HUES48 (cell line): Measurements from ENCODE around the gene ANKFY1.

ENCODE experiments used
- H3K27ac ChIP-seq: one replicate; pipeline ENCODE4 v1.7.0; 2013; ENCODE audit warnings: low read depth, low read length, inconsistent platforms
- H3K27me3 ChIP-seq: 2 replicates; pipeline ENCODE4 v1.6.1; 2013; ENCODE audit warnings: mild to moderate bottlenecking, low read length; ENCODE audit not compliant: control insufficient read depth, insufficient read depth
- H3K36me3 ChIP-seq: 2 replicates; pipeline ENCODE4 v1.6.1; 2013; ENCODE audit warnings: low read length; ENCODE audit not compliant: control insufficient read depth, insufficient read depth
- H3K4me1 ChIP-seq: 2 replicates; pipeline ENCODE4 v1.6.1; 2013; ENCODE audit warnings: mild to moderate bottlenecking, low read length; ENCODE audit not compliant: control insufficient read depth, insufficient read depth
- H3K4me3 ChIP-seq: 2 replicates; pipeline ENCODE4 v1.5.1; 2013; ENCODE audit warnings: mild to moderate bottlenecking, low read depth, low read length
- H3K9ac ChIP-seq: 2 replicates; pipeline ENCODE4 v1.6.1; 2013; ENCODE audit warnings: mild to moderate bottlenecking, low read depth, low read length, moderate library complexity
- H3K9me3 ChIP-seq: 2 replicates; pipeline ENCODE4 v1.6.1; 2013; ENCODE audit warnings: low read length; ENCODE audit not compliant: control insufficient read depth, insufficient read depth

Gene ANKFY1

GRCh38 chr17:4263282-4264215 lies at the start of gene ANKFY1:
TSS of gene ANKFY1 (minus strand) at chr17:4263979. CDS start at chr17:4263941, 38 bp downstream.
- peak within 1 kb of the TSS; percentile 85 for H3K27ac ChIP-seq

GRCh38 chr17:4310354-4311060 lies 46.7 kb upstream of the ANKFY1 start:
- no peaks in the 10 kb centered on the region for H3K9me3 ChIP-seq
- no peak overlapping the region for H3K27ac ChIP-seq
- no peak overlapping the region for H3K4me3 ChIP-seq
- no peak overlapping the region for H3K9ac ChIP-seq
- H3K27me3 ChIP-seq = no peaks in the 10 kb centered on the region
- H3K4me1 ChIP-seq = peaks cover 33% of the 10 kb centered on the region
- H3K36me3 ChIP-seq = peaks cover 12% of the 10 kb centered on the region

More at GRCh38 chr17:4263282-4264215, at the start of gene ANKFY1:
- H3K4me3 ChIP-seq = peak within 1 kb of the TSS; percentile 99
- H3K36me3 ChIP-seq = peaks cover 21% of the 10 kb centered on the region
- H3K9me3 ChIP-seq = peaks cover 8% of the 10 kb centered on the region
- H3K27me3 ChIP-seq = no peaks in the 10 kb centered on the region
- peak within 1 kb of the TSS; percentile 89 for H3K9ac ChIP-seq
- H3K4me1 ChIP-seq = peaks cover 14% of the 10 kb centered on the region

- Histone ChIP-seq H3K27me3 (no peaks in the 10 kb centered on the region), H3K4me3 (no peak overlapping the region), H3K9me3 (no peaks in the 10 kb centered on the region), H3K27ac (no peak overlapping the region), H3K4me1 (peaks cover 33% of the 10 kb centered on the region), H3K9ac (no peak overlapping the region), H3K36me3 (peaks cover 14% of the 10 kb centered on the region)
These were observed 46.1 kb upstream of the ANKFY1 start for GRCh38 chr17:4309897-4310296.

GRCh38 chr17:4307179-4307930 lies 43.6 kb upstream of the ANKFY1 start:
- peak overlapping the region; percentile 85 for H3K27ac ChIP-seq
- peaks cover 34% of the 10 kb centered on the region for H3K36me3 ChIP-seq
- H3K4me1 ChIP-seq = peaks cover 22% of the 10 kb centered on the region
- no peak overlapping the region for H3K9ac ChIP-seq
- H3K27me3 ChIP-seq = no peaks in the 10 kb centered on the region
- H3K4me3 ChIP-seq = peak overlapping the region; percentile 48
- no peaks in the 10 kb centered on the region for H3K9me3 ChIP-seq

- H3K4me1 ChIP-seq = peaks cover 22% of the 10 kb centered on the region
- H3K27ac ChIP-seq = no peak overlapping the region
- H3K27me3 ChIP-seq = no peaks in the 10 kb centered on the region
- peaks cover 53% of the 10 kb centered on the region for H3K36me3 ChIP-seq
- no peaks in the 10 kb centered on the region for H3K9me3 ChIP-seq
- H3K4me3 ChIP-seq = no peak overlapping the region
- H3K9ac ChIP-seq = no peak overlapping the region
These were observed 41.4 kb upstream of the ANKFY1 start for GRCh38 chr17:4305224-4305623.

GRCh38 chr17:4304417-4305027 lies 40.7 kb upstream of the ANKFY1 start:
- Histone ChIP-seq H3K27me3 (no peaks in the 10 kb centered on the region), H3K9ac (no peak overlapping the region), H3K4me3 (no peak overlapping the region), H3K4me1 (peaks cover 18% of the 10 kb centered on the region), H3K9me3 (no peaks in the 10 kb centered on the region), H3K36me3 (peaks cover 53% of the 10 kb centered on the region), H3K27ac (no peak overlapping the region)

- H3K4me1 ChIP-seq = no peaks in the 10 kb centered on the region
- H3K4me3 ChIP-seq = no peak overlapping the region
- no peaks in the 10 kb centered on the region for H3K27me3 ChIP-seq
- no peak overlapping the region for H3K9ac ChIP-seq
- no peak overlapping the region for H3K27ac ChIP-seq
- H3K9me3 ChIP-seq = no peaks in the 10 kb centered on the region
- H3K36me3 ChIP-seq = peaks cover 68% of the 10 kb centered on the region
These were observed 37.3 kb upstream of the ANKFY1 start for GRCh38 chr17:4301066-4301465.

GRCh38 chr17:4297351-4297750 lies 33.6 kb upstream of the ANKFY1 start:
- Histone ChIP-seq H3K9ac (no peak overlapping the region), H3K36me3 (peaks cover 75% of the 10 kb centered on the region), H3K27ac (no peak overlapping the region), H3K9me3 (no peaks in the 10 kb centered on the region), H3K4me1 (no peaks in the 10 kb centered on the region), H3K27me3 (no peaks in the 10 kb centered on the region), H3K4me3 (no peak overlapping the region)

GRCh38 chr17:4295686-4296085 lies 31.9 kb upstream of the ANKFY1 start:
- no peak overlapping the region for H3K4me3 ChIP-seq
- H3K4me1 ChIP-seq = no peaks in the 10 kb centered on the region
- H3K36me3 ChIP-seq = peaks cover 71% of the 10 kb centered on the region

GRCh38 chr17:4293572-4293971 lies 29.8 kb upstream of the ANKFY1 start:
- Histone ChIP-seq H3K36me3 (peaks cover 89% of the 10 kb centered on the region), H3K4me3 (no peak overlapping the region), H3K27me3 (no peaks in the 10 kb centered on the region), H3K9me3 (no peaks in the 10 kb centered on the region), H3K9ac (no peak overlapping the region), H3K4me1 (no peaks in the 10 kb centered on the region), H3K27ac (no peak overlapping the region)

More at GRCh38 chr17:4295686-4296085, 31.9 kb upstream of the ANKFY1 start:
- Histone ChIP-seq H3K27me3 (no peaks in the 10 kb centered on the region), H3K27ac (no peak overlapping the region), H3K9me3 (no peaks in the 10 kb centered on the region), H3K9ac (no peak overlapping the region)
